Type B pancreatic cell (in vitro differentiated cells): ENCODE measurements around the gene TNFRSF13B. TPM values are rescaled to one million over a fixed set of nuclear protein-coding genes. Genes with fewer than 3 reads are reported as not detected.

Experiments
- DNase-seq: peaks from one replicate; pipeline ENCODE4 v3.0.0; 2021; ENCODE audit warnings: mixed read lengths; ENCODE audit not compliant: unreplicated experiment; ENCODE audit errors: extremely low spot score
- H3K27ac Mint-ChIP-seq: 2 replicates; pipeline ENCODE4 v1.8.0; 2021; ENCODE audit warnings: mild to moderate bottlenecking, mixed read lengths
- H3K27me3 Mint-ChIP-seq: 2 replicates; pipeline ENCODE4 v1.8.0; 2021; ENCODE audit warnings: mixed read lengths
- H3K36me3 Mint-ChIP-seq: 2 replicates; pipeline ENCODE4 v1.8.0; 2021; ENCODE audit warnings: mixed read lengths
- H3K4me1 Mint-ChIP-seq: one replicate; pipeline ENCODE4 v1.8.0; 2021; ENCODE audit warnings: mixed read lengths; ENCODE audit not compliant: unreplicated experiment
- H3K4me3 Mint-ChIP-seq: 2 replicates; pipeline ENCODE4 v1.8.0; 2021; ENCODE audit warnings: mild to moderate bottlenecking, mixed read lengths
- H3K9me3 Mint-ChIP-seq: 2 replicates; pipeline ENCODE4 v1.8.0; 2021; ENCODE audit warnings: mixed read lengths
- total RNA-seq: library from RNA; stranded (reverse); gene quantifications from 2 replicates; pipeline ENCODE4 v1.2.1, GENCODE V29; 2021; ENCODE audit warnings: low replicate concordance
- TF ChIP-seq, protein P1 (sequence below): fragments of 200-600 bp; sonication (generic); conservative IDR thresholded peaks from 2 replicates; pipeline ENCODE4 v1.5.0; 2021; ENCODE audit warnings: antibody characterized with exemption, mild to moderate bottlenecking

Gene TNFRSF13B
- total RNA-seq, 1 donor from 2014 or later, result not detected

- Mint-ChIP-seq H3K27me3 (peaks cover 2% of the 10 kb centered on the region), H3K4me3 (no peak overlapping the region), H3K9me3 (no peaks in the 10 kb centered on the region), H3K27ac (no peak overlapping the region), H3K36me3 (no peaks in the 10 kb centered on the region), H3K4me1 (no peaks in the 10 kb centered on the region)
- no peak for DNase-seq
- TF ChIP-seq, protein P1, sequence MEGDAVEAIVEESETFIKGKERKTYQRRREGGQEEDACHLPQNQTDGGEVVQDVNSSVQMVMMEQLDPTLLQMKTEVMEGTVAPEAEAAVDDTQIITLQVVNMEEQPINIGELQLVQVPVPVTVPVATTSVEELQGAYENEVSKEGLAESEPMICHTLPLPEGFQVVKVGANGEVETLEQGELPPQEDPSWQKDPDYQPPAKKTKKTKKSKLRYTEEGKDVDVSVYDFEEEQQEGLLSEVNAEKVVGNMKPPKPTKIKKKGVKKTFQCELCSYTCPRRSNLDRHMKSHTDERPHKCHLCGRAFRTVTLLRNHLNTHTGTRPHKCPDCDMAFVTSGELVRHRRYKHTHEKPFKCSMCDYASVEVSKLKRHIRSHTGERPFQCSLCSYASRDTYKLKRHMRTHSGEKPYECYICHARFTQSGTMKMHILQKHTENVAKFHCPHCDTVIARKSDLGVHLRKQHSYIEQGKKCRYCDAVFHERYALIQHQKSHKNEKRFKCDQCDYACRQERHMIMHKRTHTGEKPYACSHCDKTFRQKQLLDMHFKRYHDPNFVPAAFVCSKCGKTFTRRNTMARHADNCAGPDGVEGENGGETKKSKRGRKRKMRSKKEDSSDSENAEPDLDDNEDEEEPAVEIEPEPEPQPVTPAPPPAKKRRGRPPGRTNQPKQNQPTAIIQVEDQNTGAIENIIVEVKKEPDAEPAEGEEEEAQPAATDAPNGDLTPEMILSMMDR, result no peak
Observed at GRCh38 chr17:16926571-16927451, 45.1 kb downstream of the TNFRSF13B start.

GRCh38 chr17:16926061-16926511 lies 45.8 kb downstream of the TNFRSF13B start:
- TF ChIP-seq, protein P1, result no peak
- Mint-ChIP-seq H3K27ac (no peak overlapping the region), H3K4me1 (no peaks in the 10 kb centered on the region), H3K4me3 (no peak overlapping the region), H3K36me3 (no peaks in the 10 kb centered on the region), H3K27me3 (peaks cover 2% of the 10 kb centered on the region), H3K9me3 (no peaks in the 10 kb centered on the region)
- no peak for DNase-seq

GRCh38 chr17:16925461-16926060 lies 46.4 kb downstream of the TNFRSF13B start:
- no peak overlapping the region for H3K4me3 Mint-ChIP-seq
- no peaks in the 10 kb centered on the region for H3K36me3 Mint-ChIP-seq
- no peak for DNase-seq
- no peak overlapping the region for H3K27ac Mint-ChIP-seq
- H3K4me1 Mint-ChIP-seq, result no peaks in the 10 kb centered on the region
- peaks cover 2% of the 10 kb centered on the region for H3K27me3 Mint-ChIP-seq
- H3K9me3 Mint-ChIP-seq, result no peaks in the 10 kb centered on the region
- TF ChIP-seq, protein P1, result no peak

DNA sequence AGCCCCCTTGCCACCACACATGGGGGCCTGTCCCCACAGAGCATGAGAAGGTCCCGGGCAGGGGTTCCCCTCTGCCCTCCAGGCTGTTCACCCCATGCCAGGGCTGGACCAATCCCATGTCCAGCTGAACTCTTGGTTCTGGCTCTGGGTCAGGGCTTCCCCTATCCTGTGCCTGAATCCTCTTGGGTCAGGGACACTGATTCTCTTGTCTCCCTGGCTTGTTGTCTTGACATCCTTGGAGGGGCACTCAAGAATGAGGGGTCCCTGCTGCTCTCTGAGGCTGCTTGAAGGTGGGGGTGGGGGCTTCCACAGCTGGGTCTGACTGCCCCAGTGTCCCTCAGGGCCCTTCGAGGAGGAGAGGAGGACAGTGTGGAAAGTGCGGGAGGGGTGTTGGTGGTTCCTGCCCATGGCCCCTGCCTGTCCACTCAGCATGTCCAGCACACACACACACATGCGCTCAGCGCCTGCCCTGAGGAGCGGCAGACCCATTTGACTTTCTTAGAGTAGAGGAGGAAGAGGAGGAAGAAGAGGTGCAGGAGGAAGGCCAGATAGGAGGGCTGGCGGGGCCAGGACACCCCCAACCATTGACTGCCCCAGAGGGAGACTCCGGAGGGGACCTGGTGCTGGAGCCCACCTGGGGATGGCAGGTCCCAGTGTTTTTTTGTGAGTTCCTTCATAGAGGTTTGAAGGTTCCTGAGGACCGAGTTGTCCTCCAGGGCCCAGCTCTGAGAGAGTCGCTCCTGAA lies 47.0 kb downstream of the TNFRSF13B start:
- Mint-ChIP-seq H3K36me3 (no peaks in the 10 kb centered on the region), H3K27me3 (peaks cover 2% of the 10 kb centered on the region), H3K27ac (no peak overlapping the region), H3K4me3 (no peak overlapping the region), H3K4me1 (no peaks in the 10 kb centered on the region), H3K9me3 (no peaks in the 10 kb centered on the region)
- TF ChIP-seq, protein P1, result no peak
- no peak for DNase-seq

- Mint-ChIP-seq H3K27me3 (peaks cover 2% of the 10 kb centered on the region), H3K9me3 (no peaks in the 10 kb centered on the region), H3K4me1 (no peaks in the 10 kb centered on the region), H3K27ac (no peak overlapping the region), H3K36me3 (no peaks in the 10 kb centered on the region), H3K4me3 (no peak overlapping the region)
- TF ChIP-seq, protein P1, result no peak
- no peak for DNase-seq
Observed at GRCh38 chr17:16923904-16924695, 47.8 kb downstream of the TNFRSF13B start.
